T-cell (primary cell): ENCODE data around the gene ATAD3A. TPM values are rescaled to one million over a fixed set of nuclear protein-coding genes. Genes with fewer than 3 reads are reported as not detected.

Experiments used
- ATAC-seq, 4 experiments: fragments of 200-7000 bp in 3 of 4; fragments of 150-1000 bp in 1 of 4; cut with Tn5 transposase; replicated peaks in 1 of 4; 1 replicate in 3 of 4; 2 replicates in 1 of 4; pipeline ENCODE4 v1.10.0; 2021; ENCODE audit warnings: moderate library complexity in 3 of 4, mild to moderate bottlenecking in 2 of 4, moderate number of reproducible peaks in 1 of 4
- CTCF ChIA-PET, 2 donors: fragments of 300-600 bp; sonication (Branson Sonifier 250); formaldehyde crosslinking; loops; one replicate each; lab custom pipeline; 2022; ENCODE audit warnings: antibody characterized with exemption in 2 of 2; lab: Charles Lee
- POLR2A ChIA-PET, 2 donors: fragments of 300-600 bp; sonication (Branson Sonifier 250); formaldehyde crosslinking; loops; one replicate each; lab custom pipeline; 2022; ENCODE audit warnings: antibody characterized with exemption in 2 of 2; lab: Charles Lee
- DNase-seq, 35 experiments: peaks; one replicate each; pipeline versions ENCODE4 v3.0.0 to v3.0.0-alpha.2; 2013 to 2023
- H3K27ac ChIP-seq: one replicate; pipeline ENCODE4 v1.5.1; 2013; ENCODE audit warnings: low read length
- H3K27me3 ChIP-seq, 2 experiments: replicated peaks in 1 of 2; 1 replicate in 1 of 2; 2 replicates in 1 of 2; pipeline versions ENCODE4 v1.6.1 to v1.7.0; 2013; ENCODE audit warnings: low read length in 1 of 2, mixed read lengths in 1 of 2; ENCODE audit not compliant: control insufficient read depth in 2 of 2, insufficient read depth in 2 of 2; ENCODE audit errors: extremely low read depth in 1 of 2
- H3K36me3 ChIP-seq, 2 donors: 1 replicate in 1 of 2; 2 replicates in 1 of 2; pipeline versions ENCODE4 v1.6.1 to v1.7.0; 2013; ENCODE audit warnings: low read length in 1 of 2; ENCODE audit not compliant: control insufficient read depth in 2 of 2, insufficient read depth in 1 of 2; ENCODE audit errors: extremely low read depth in 1 of 2
- H3K4me1 ChIP-seq, 2 experiments: 1 replicate in 1 of 2; 2 replicates in 1 of 2; pipeline versions ENCODE4 v1.6.1 to v1.7.0; 2013; ENCODE audit warnings: low read length in 2 of 2, mixed read lengths in 1 of 2; ENCODE audit not compliant: insufficient read depth in 2 of 2, control insufficient read depth in 1 of 2; ENCODE audit errors: extremely low read depth in 1 of 2
- H3K4me3 ChIP-seq, 2 donors: 1 replicate in 1 of 2; 2 replicates in 1 of 2; pipeline versions ENCODE4 v1.5.1 to v1.7.0; 2013; ENCODE audit warnings: mild to moderate bottlenecking in 2 of 2, low read length in 1 of 2, moderate library complexity in 1 of 2; ENCODE audit not compliant: control insufficient read depth in 1 of 2; ENCODE audit errors: extremely low read depth in 1 of 2
- H3K9me3 ChIP-seq: 2 replicates; pipeline ENCODE4 v1.7.0; 2013
- H3K27ac Mint-ChIP-seq, 2 donors: one replicate each; pipeline ENCODE4 v1.8.0; 2020 to 2021; ENCODE audit warnings: mild to moderate bottlenecking in 2 of 2, mixed read lengths in 2 of 2
- H3K27me3 Mint-ChIP-seq, 2 donors: one replicate each; pipeline ENCODE4 v1.8.0; 2021 to 2022; ENCODE audit warnings: mixed read lengths in 2 of 2
- H3K36me3 Mint-ChIP-seq: one replicate; pipeline ENCODE4 v1.8.0; 2021; ENCODE audit warnings: mixed read lengths
- H3K4me1 Mint-ChIP-seq, 3 donors: one replicate each; pipeline ENCODE4 v1.8.0; 2020 to 2022; ENCODE audit warnings: mixed read lengths in 3 of 3, mild to moderate bottlenecking in 1 of 3
- H3K4me3 Mint-ChIP-seq, 3 donors: one replicate each; pipeline ENCODE4 v1.8.0; 2020 to 2022; ENCODE audit warnings: mild to moderate bottlenecking in 3 of 3, mixed read lengths in 3 of 3, moderate library complexity in 3 of 3
- H3K9me3 Mint-ChIP-seq, 3 donors: one replicate each; pipeline ENCODE4 v1.8.0; 2020 to 2022; ENCODE audit warnings: mixed read lengths in 3 of 3
- WGBS: methylation state at CpG from one replicate; pipeline ENCODE4 v1.1.5; 2013; ENCODE audit warnings: missing lambda C conversion rate; ENCODE audit not compliant: insufficient coverage; 5-methylcytosine and 5-hydroxymethylcytosine counted together
- total RNA-seq, 35 experiments: library from RNA in 6 of 35; stranded (reverse) in 6 of 35; fragments of 120-200 nt in 1 of 35; gene quantifications; one replicate each; pipeline versions ENCODE4 v1.2.1 to v1.2.4 and lab custom pipeline; 2013 to 2026

Gene ATAD3A
- total RNA-seq, 5 donors from 2014 or later (not counting 1 experiment from before 2014, with no cell fraction given), result 24.6 to 42.5 (median 31.1) TPM

DNA sequence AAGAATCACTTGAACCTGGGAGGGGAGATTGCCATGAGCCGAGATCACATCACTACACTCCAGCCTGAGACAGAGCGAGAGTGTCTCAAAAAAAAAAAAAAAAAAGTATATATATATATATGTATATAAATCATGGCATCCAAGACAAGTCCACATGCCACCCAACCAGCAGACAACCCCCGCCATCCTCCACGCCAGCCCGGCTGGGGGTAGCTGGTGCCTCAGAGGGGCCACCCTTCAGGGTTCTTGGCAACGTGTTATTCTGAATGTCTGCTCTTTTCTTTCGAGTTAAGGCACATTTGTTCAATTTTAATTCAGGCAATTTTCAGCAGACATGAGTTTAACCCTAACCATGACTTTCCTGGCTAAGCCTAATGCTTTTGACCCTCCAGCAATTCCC, 38.1 kb downstream of the ATAD3A start:
- ChIA-PET POLR2A (no interaction called here), CTCF (no interaction called here)
- WGBS, result 95% methylated on average over 5 of the region's 7 CpGs
- DNase-seq (no peak), ATAC-seq (no peak)
- no peak overlapping the region for H3K4me3 ChIP-seq
- H3K27ac ChIP-seq, result no peak overlapping the region
- no peaks in the 10 kb centered on the region for H3K27me3 ChIP-seq
- H3K27ac Mint-ChIP-seq, result no peak overlapping the region
- H3K4me1 ChIP-seq, result peaks cover 0 to 5% of the 10 kb centered on the region in 2 experiments
- H3K27me3 Mint-ChIP-seq, result no peaks in the 10 kb centered on the region
- no peaks in the 10 kb centered on the region for H3K9me3 ChIP-seq
- H3K36me3 ChIP-seq, result peaks cover 0 to 3% of the 10 kb centered on the region in 2 donors
- H3K36me3 Mint-ChIP-seq, result no peaks in the 10 kb centered on the region
- H3K4me3 Mint-ChIP-seq, result no peak overlapping the region
- H3K9me3 Mint-ChIP-seq, result no peaks in the 10 kb centered on the region
- H3K4me1 Mint-ChIP-seq, result peaks cover 4 to 12% (median 5%) of the 10 kb centered on the region in 3 donors

- ATAC-seq, result no peak
Observed at GRCh38 chr1:1550591-1551432, 38.9 kb downstream of the ATAD3A start.

GRCh38 chr1:1551524-1552262, 39.7 kb downstream of the ATAD3A start:
- Histone ChIP-seq H3K27me3 (no peaks in the 10 kb centered on the region), H3K27ac (no peak overlapping the region), H3K36me3 (peaks cover 0 to 3% of the 10 kb centered on the region in 2 donors), H3K9me3 (no peaks in the 10 kb centered on the region), H3K4me3 (no peak overlapping the region), H3K4me1 (peaks cover 0 to 5% of the 10 kb centered on the region in 2 experiments)
- no peaks in the 10 kb centered on the region for H3K9me3 Mint-ChIP-seq
- POLR2A ChIA-PET, result no interaction called here
- CTCF ChIA-PET, result no interaction called here
- no peak overlapping the region for H3K4me3 Mint-ChIP-seq
- no peaks in the 10 kb centered on the region for H3K27me3 Mint-ChIP-seq
- H3K4me1 Mint-ChIP-seq, result peaks cover 4 to 12% (median 6%) of the 10 kb centered on the region in 3 donors
- no peaks in the 10 kb centered on the region for H3K36me3 Mint-ChIP-seq
- ATAC-seq (no peak), DNase-seq (no peak)
- WGBS, result 98% methylated on average over 16 of the region's 33 CpGs
- no peak overlapping the region for H3K27ac Mint-ChIP-seq

More at GRCh38 chr1:1550591-1551432, 38.9 kb downstream of the ATAD3A start:
- Histone ChIP-seq H3K27ac (no peak overlapping the region), H3K27me3 (no peaks in the 10 kb centered on the region), H3K9me3 (no peaks in the 10 kb centered on the region), H3K36me3 (peaks cover 0 to 3% of the 10 kb centered on the region in 2 donors), H3K4me3 (no peak overlapping the region), H3K4me1 (peaks cover 0 to 5% of the 10 kb centered on the region in 2 experiments)
- no peaks in the 10 kb centered on the region for H3K27me3 Mint-ChIP-seq
- ChIA-PET CTCF (interaction anchor here in 1 of 2 donors (0.6 kb wide), 1 partner anchor 25 kb away, joined by 3 read pairs; no protein-coding TSS in a partner anchor), POLR2A (interaction anchor here in 1 of 2 donors (0.5 kb wide), 1 partner anchor 12 kb away, joined by 3 read pairs; no protein-coding TSS in a partner anchor)
- H3K9me3 Mint-ChIP-seq, result no peaks in the 10 kb centered on the region
- no peak overlapping the region for H3K27ac Mint-ChIP-seq
- DNase-seq, result no peak
- H3K4me1 Mint-ChIP-seq, result peaks cover 4 to 12% (median 6%) of the 10 kb centered on the region in 3 donors
- no peaks in the 10 kb centered on the region for H3K36me3 Mint-ChIP-seq
- 98% methylated on average over 8 of the region's 15 CpGs for WGBS
- no peak overlapping the region for H3K4me3 Mint-ChIP-seq

DNA sequence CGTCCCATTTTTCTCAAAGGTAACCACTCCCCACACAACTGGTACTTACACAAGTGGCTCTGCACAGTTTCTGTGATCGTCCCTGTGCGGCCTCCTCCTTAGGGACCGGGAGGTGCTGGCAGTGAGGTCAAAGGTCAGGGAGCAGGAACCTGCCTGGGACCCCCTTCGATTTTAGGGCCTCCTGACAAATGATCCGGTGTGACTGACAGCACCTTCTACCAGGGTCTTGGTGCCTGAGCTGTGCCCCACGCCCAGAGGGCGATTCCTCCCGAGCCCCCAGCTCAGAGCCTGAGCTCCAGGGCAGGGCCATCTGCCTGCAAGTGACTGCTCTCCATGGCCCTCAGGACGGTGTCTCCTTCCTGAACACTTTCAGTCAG, 40.3 kb downstream of the ATAD3A start:
- H3K9me3 ChIP-seq, result no peaks in the 10 kb centered on the region
- H3K27me3 Mint-ChIP-seq, result no peaks in the 10 kb centered on the region
- H3K4me1 ChIP-seq, result peaks cover 0 to 5% of the 10 kb centered on the region in 2 experiments
- H3K27ac Mint-ChIP-seq, result no peak overlapping the region
- H3K9me3 Mint-ChIP-seq, result no peaks in the 10 kb centered on the region
- no peak overlapping the region for H3K27ac ChIP-seq
- ChIA-PET CTCF (no interaction called here), POLR2A (no interaction called here)
- WGBS, result 90% methylated on average over 9 of the region's 10 CpGs
- ATAC-seq (no peak), DNase-seq (no peak)
- peaks cover 2 to 12% (median 6%) of the 10 kb centered on the region in 3 donors for H3K4me1 Mint-ChIP-seq
- peaks cover 0 to 3% of the 10 kb centered on the region in 2 donors for H3K36me3 ChIP-seq
- H3K4me3 Mint-ChIP-seq, result no peak overlapping the region
- no peaks in the 10 kb centered on the region for H3K27me3 ChIP-seq
- H3K4me3 ChIP-seq, result no peak overlapping the region
- no peaks in the 10 kb centered on the region for H3K36me3 Mint-ChIP-seq

GRCh38 chr1:1553821-1554494, 42.0 kb downstream of the ATAD3A start:
- Mint-ChIP-seq H3K4me1 (peaks cover 5 to 10% (median 8%) of the 10 kb centered on the region in 3 donors), H3K9me3 (no peaks in the 10 kb centered on the region), H3K27ac (no peak overlapping the region), H3K36me3 (no peaks in the 10 kb centered on the region), H3K27me3 (no peaks in the 10 kb centered on the region), H3K4me3 (no peak overlapping the region)
- H3K27me3 ChIP-seq, result no peaks in the 10 kb centered on the region
- POLR2A ChIA-PET, result interaction anchor here in 1 of 2 donors (0.7 kb wide), 1 partner anchor 17 kb away, joined by 11 read pairs; no protein-coding TSS in a partner anchor
- H3K27ac ChIP-seq, result no peak overlapping the region
- H3K36me3 ChIP-seq, result no peaks in the 10 kb centered on the region
- CTCF ChIA-PET, result no interaction called here
- WGBS, result 86% methylated on average over 34 of the region's 35 CpGs
- H3K4me1 ChIP-seq, result peaks cover 0 to 5% of the 10 kb centered on the region in 2 experiments
- no peak for DNase-seq
- H3K9me3 ChIP-seq, result no peaks in the 10 kb centered on the region
- H3K4me3 ChIP-seq, result no peak overlapping the region
- no peak for ATAC-seq

DNA sequence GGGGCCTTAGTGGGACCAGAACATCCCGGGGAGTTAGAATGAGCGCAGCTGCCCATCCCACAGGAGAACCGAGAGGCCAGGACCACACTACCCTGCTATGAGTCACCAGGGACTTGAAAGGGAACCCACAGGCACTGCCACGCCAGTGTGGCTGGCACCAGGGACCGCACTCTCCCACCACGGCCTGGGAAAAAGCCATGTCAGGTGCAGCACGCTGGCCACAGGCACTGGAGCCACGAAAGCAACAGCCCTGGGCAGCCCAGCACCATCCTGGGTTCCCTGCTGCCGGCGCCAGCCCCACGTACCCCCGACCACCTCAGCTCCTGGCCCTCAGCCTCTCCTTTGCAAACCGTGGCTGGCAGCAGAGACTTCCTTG, 42.6 kb downstream of the ATAD3A start:
- Mint-ChIP-seq H3K36me3 (no peaks in the 10 kb centered on the region), H3K9me3 (no peaks in the 10 kb centered on the region), H3K4me1 (peaks cover 5 to 10% (median 8%) of the 10 kb centered on the region in 3 donors), H3K27me3 (no peaks in the 10 kb centered on the region), H3K4me3 (no peak overlapping the region), H3K27ac (no peak overlapping the region)
- 85% methylated on average over 13 of the region's 13 CpGs for whole genome bisulfite sequencing
- DNase-seq (no peak), ATAC-seq (peak in 1 of 4 experiments; percentile 11)
- Histone ChIP-seq H3K27me3 (no peaks in the 10 kb centered on the region), H3K9me3 (no peaks in the 10 kb centered on the region), H3K4me1 (peaks cover 0 to 5% of the 10 kb centered on the region in 2 experiments), H3K4me3 (no peak overlapping the region), H3K27ac (no peak overlapping the region), H3K36me3 (no peaks in the 10 kb centered on the region)
- ChIA-PET CTCF (no interaction called here), POLR2A (no interaction called here)
